Measurements from ENCODE around the gene PLRG1. TPM values are rescaled to one million over a fixed set of nuclear protein-coding genes. Genes with fewer than 3 reads are reported as not detected.

The PLRG1 gene
- total and polyA plus RNA-seq, 2 of the 8 experiments (the other 6 are each of a cell fraction or from before 2014, with no cell fraction given), result 63.5 to 108 TPM

DNA sequence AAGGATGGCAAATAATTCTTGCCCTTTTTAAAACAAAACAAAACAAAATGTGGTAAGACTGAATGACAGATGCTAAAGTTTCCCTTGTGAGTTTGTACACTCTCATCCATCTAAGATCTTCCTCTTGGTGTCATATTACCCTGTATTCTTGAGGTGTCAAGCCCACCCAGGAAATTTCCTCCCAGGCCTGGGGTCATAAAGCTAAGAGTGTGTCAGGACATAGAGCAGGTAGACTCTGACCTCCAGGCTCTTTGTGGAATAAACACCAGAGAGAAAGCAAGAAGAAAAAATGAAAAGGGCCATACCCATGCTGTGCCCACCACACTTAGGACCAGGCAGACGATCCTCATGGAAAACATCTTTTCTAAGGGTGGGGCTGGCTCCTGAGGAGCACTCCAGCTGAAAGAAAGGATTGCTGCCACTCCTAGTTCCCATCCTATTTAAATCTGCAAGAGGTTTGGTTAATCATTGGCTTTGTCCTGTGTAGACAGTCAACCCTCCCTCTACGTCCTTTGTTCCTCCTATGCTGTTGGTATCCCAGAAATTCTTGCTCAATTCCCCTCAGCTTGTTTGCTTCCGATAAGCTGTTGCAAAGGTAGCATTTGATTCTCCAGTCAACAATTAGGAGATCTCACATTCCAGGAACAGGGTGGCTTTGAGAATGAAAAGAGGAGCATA is 40.3 kb upstream of the PLRG1 start, which contains the start of gene FGA (continued):
- TF ChIP-seq, protein P1, sequence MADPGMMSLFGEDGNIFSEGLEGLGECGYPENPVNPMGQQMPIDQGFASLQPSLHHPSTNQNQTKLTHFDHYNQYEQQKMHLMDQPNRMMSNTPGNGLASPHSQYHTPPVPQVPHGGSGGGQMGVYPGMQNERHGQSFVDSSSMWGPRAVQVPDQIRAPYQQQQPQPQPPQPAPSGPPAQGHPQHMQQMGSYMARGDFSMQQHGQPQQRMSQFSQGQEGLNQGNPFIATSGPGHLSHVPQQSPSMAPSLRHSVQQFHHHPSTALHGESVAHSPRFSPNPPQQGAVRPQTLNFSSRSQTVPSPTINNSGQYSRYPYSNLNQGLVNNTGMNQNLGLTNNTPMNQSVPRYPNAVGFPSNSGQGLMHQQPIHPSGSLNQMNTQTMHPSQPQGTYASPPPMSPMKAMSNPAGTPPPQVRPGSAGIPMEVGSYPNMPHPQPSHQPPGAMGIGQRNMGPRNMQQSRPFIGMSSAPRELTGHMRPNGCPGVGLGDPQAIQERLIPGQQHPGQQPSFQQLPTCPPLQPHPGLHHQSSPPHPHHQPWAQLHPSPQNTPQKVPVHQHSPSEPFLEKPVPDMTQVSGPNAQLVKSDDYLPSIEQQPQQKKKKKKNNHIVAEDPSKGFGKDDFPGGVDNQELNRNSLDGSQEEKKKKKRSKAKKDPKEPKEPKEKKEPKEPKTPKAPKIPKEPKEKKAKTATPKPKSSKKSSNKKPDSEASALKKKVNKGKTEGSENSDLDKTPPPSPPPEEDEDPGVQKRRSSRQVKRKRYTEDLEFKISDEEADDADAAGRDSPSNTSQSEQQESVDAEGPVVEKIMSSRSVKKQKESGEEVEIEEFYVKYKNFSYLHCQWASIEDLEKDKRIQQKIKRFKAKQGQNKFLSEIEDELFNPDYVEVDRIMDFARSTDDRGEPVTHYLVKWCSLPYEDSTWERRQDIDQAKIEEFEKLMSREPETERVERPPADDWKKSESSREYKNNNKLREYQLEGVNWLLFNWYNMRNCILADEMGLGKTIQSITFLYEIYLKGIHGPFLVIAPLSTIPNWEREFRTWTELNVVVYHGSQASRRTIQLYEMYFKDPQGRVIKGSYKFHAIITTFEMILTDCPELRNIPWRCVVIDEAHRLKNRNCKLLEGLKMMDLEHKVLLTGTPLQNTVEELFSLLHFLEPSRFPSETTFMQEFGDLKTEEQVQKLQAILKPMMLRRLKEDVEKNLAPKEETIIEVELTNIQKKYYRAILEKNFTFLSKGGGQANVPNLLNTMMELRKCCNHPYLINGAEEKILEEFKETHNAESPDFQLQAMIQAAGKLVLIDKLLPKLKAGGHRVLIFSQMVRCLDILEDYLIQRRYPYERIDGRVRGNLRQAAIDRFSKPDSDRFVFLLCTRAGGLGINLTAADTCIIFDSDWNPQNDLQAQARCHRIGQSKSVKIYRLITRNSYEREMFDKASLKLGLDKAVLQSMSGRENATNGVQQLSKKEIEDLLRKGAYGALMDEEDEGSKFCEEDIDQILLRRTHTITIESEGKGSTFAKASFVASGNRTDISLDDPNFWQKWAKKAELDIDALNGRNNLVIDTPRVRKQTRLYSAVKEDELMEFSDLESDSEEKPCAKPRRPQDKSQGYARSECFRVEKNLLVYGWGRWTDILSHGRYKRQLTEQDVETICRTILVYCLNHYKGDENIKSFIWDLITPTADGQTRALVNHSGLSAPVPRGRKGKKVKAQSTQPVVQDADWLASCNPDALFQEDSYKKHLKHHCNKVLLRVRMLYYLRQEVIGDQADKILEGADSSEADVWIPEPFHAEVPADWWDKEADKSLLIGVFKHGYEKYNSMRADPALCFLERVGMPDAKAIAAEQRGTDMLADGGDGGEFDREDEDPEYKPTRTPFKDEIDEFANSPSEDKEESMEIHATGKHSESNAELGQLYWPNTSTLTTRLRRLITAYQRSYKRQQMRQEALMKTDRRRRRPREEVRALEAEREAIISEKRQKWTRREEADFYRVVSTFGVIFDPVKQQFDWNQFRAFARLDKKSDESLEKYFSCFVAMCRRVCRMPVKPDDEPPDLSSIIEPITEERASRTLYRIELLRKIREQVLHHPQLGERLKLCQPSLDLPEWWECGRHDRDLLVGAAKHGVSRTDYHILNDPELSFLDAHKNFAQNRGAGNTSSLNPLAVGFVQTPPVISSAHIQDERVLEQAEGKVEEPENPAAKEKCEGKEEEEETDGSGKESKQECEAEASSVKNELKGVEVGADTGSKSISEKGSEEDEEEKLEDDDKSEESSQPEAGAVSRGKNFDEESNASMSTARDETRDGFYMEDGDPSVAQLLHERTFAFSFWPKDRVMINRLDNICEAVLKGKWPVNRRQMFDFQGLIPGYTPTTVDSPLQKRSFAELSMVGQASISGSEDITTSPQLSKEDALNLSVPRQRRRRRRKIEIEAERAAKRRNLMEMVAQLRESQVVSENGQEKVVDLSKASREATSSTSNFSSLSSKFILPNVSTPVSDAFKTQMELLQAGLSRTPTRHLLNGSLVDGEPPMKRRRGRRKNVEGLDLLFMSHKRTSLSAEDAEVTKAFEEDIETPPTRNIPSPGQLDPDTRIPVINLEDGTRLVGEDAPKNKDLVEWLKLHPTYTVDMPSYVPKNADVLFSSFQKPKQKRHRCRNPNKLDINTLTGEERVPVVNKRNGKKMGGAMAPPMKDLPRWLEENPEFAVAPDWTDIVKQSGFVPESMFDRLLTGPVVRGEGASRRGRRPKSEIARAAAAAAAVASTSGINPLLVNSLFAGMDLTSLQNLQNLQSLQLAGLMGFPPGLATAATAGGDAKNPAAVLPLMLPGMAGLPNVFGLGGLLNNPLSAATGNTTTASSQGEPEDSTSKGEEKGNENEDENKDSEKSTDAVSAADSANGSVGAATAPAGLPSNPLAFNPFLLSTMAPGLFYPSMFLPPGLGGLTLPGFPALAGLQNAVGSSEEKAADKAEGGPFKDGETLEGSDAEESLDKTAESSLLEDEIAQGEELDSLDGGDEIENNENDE (IDR thresholded peaks at IDR 0.05; ENCODE audit: insufficient replicate concordance, low read length), result no peak
- no peak for TF ChIP-seq POLR2AphosphoS5 (IDR thresholded peaks at IDR 0.05; ENCODE audit: low read depth, low read length)
- 0 out of 2 replicates have a peak, but pooled peaks have one; percentile 27 for TF ChIP-seq CEBPB (IDR thresholded peaks at IDR 0.05; ENCODE audit: low read depth, low read length)

Measured in H1 (cell line).